SK-N-SH treated with all-trans-retinoic acid at 6 μM for 48 hours (cell line): ENCODE results near the gene ASTN2.

ENCODE experiments used
- ATAC-seq: fragments of 200-7000 bp; cut with Tn5 transposase; 3 replicates; pipeline ENCODE4 v1.9.1; 2020; ENCODE audit warnings: mild to moderate bottlenecking, moderate library complexity
- ARNTL ChIP-seq: fragments of 450-650 bp; formaldehyde crosslinking; IDR thresholded peaks from 2 replicates; pipeline ENCODE4 v1.5.0; 2020; ENCODE audit warnings: low read depth, mild to moderate bottlenecking, moderate library complexity, borderline replicate concordance
- CSDC2 ChIP-seq: fragments of 250-450 bp; sonication (Bioruptor Pico); IDR thresholded peaks from 2 replicates; pipeline ENCODE4 v1.5.0; 2020; ENCODE audit warnings: mild to moderate bottlenecking, moderate library complexity
- GLIS3 ChIP-seq: fragments of 250-450 bp; sonication (Bioruptor Pico); IDR thresholded peaks from 2 replicates; pipeline ENCODE4 v1.5.0; 2020; ENCODE audit warnings: mild to moderate bottlenecking, moderate library complexity
- ISL1 ChIP-seq: fragments of 250-450 bp; sonication (Bioruptor Pico); IDR thresholded peaks from 2 replicates; pipeline ENCODE4 v2.1.2; 2022; ENCODE audit warnings: mild to moderate bottlenecking, moderate library complexity
- OSR1 ChIP-seq: fragments of 250-450 bp; sonication (Bioruptor Pico); IDR thresholded peaks from 2 replicates; pipeline ENCODE4 v1.8.0; 2022; ENCODE audit warnings: moderate library complexity, mild to moderate bottlenecking, inconsistent platforms
- PPARA ChIP-seq: fragments of 250-450 bp; sonication (Bioruptor Pico); IDR thresholded peaks from 2 replicates; pipeline ENCODE4 v1.5.0; 2020; ENCODE audit warnings: mild to moderate bottlenecking, borderline replicate concordance
- RARB ChIP-seq: fragments of 250-450 bp; sonication (Bioruptor Pico); IDR thresholded peaks from 2 replicates; pipeline ENCODE4 v1.8.0; 2021; ENCODE audit warnings: mild to moderate bottlenecking, moderate library complexity
- SNAI2 ChIP-seq: fragments of 250-450 bp; sonication (Bioruptor Pico); IDR thresholded peaks from 2 replicates; pipeline ENCODE4 v1.5.0; 2020; ENCODE audit warnings: mild to moderate bottlenecking, moderate library complexity
- TCF4 ChIP-seq: fragments of 250-450 bp; sonication (Bioruptor Pico); IDR thresholded peaks from 2 replicates; pipeline ENCODE4 v1.8.0; 2021; ENCODE audit warnings: mild to moderate bottlenecking, moderate library complexity, borderline replicate concordance
- TOX ChIP-seq: fragments of 250-450 bp; sonication (Bioruptor Pico); IDR thresholded peaks from 2 replicates; pipeline ENCODE4 v1.8.0; 2021; ENCODE audit warnings: mild to moderate bottlenecking, moderate library complexity, borderline replicate concordance
- ZC3H10 ChIP-seq: fragments of 250-450 bp; sonication (Bioruptor Pico); IDR thresholded peaks from 2 replicates; pipeline ENCODE4 v1.5.1; 2021; ENCODE audit warnings: mild to moderate bottlenecking, moderate library complexity
- ZFP3 ChIP-seq: fragments of 250-450 bp; sonication (Bioruptor Pico); IDR thresholded peaks from 2 replicates; pipeline ENCODE4 v1.5.0; 2020; ENCODE audit warnings: mild to moderate bottlenecking, moderate library complexity
- ZFP30 ChIP-seq: fragments of 450-650 bp; formaldehyde crosslinking; IDR thresholded peaks from 2 replicates; pipeline ENCODE4 v1.5.0; 2022; ENCODE audit warnings: mild to moderate bottlenecking, moderate library complexity
- ZNF565 ChIP-seq: fragments of 450-650 bp; formaldehyde crosslinking; conservative IDR thresholded peaks from 2 replicates; pipeline ENCODE4 v1.5.0; 2020; ENCODE audit warnings: low read depth, mild to moderate bottlenecking, moderate library complexity
- ZNF70 ChIP-seq: fragments of 450-650 bp; formaldehyde crosslinking; IDR thresholded peaks from 2 replicates; pipeline ENCODE4 v1.5.0; 2020; ENCODE audit warnings: mild to moderate bottlenecking, moderate library complexity
- ZNF8 ChIP-seq: fragments of 450-650 bp; formaldehyde crosslinking; IDR thresholded peaks from 2 replicates; pipeline ENCODE4 v1.5.0; 2020; ENCODE audit warnings: mild to moderate bottlenecking, moderate library complexity
- TF ChIP-seq, protein P1 (sequence below): fragments of 250-450 bp; sonication (Bioruptor Pico); IDR thresholded peaks from 2 replicates; pipeline ENCODE4 v1.8.0; 2021; ENCODE audit warnings: low read depth, mild to moderate bottlenecking, moderate library complexity, borderline replicate concordance
- TF ChIP-seq, protein P2 (sequence below): fragments of 250-450 bp; sonication (Bioruptor Pico); IDR thresholded peaks from 2 replicates; pipeline ENCODE4 v1.5.1; 2020; ENCODE audit warnings: low read depth, mild to moderate bottlenecking, moderate library complexity
- TF ChIP-seq, protein P3 (sequence below): fragments of 250-450 bp; sonication (Bioruptor Pico); IDR thresholded peaks from 2 replicates; pipeline ENCODE4 v1.8.0; 2020; ENCODE audit warnings: mild to moderate bottlenecking, moderate library complexity, borderline replicate concordance
- TF ChIP-seq, protein P4 (sequence below): fragments of 250-450 bp; sonication (Bioruptor Pico); IDR thresholded peaks from 2 replicates; pipeline ENCODE4 v1.5.0; 2020; ENCODE audit warnings: mild to moderate bottlenecking, moderate library complexity
- TF ChIP-seq, protein P5 (sequence below): fragments of 250-450 bp; sonication (Bioruptor Pico); IDR thresholded peaks from 2 replicates; pipeline ENCODE4 v1.5.1; 2021; ENCODE audit warnings: mild to moderate bottlenecking, moderate library complexity

Gene ASTN2

DNA sequence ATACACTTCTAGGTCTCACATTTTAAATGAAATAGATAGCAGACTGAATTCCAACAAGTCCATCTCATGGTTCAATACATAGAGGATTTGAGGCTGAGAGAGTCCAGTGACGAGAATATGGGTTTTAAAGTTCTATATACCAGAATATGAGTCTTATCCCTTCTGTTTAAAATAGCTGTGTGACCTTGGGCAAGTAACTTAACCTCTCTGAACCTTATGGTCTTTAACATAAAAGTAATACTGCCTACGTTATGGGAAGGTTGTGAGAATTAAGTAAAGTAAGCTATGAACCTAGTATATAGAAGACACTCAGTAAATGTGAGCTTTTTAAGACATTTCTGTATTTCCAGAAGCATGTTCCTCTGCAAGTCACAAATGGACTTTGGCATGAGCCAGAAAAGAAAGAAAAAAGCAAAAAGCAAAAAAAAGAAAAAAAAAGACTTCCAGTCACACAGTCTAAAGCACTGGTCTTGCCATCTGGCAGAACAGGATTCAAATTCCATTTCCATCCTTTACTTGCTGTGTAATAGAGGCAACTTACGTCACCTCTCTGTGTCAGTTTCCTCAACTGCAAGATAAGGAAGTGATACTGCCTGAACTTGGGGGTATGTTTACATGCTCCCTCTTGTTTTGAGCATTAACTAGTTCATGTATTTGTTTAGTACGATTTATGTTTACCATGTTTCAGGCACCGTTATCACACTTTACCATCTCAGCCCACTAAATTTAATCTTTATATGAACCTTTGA, 479.5 kb downstream of the ASTN2 start:
- TF ChIP-seq, protein P1, sequence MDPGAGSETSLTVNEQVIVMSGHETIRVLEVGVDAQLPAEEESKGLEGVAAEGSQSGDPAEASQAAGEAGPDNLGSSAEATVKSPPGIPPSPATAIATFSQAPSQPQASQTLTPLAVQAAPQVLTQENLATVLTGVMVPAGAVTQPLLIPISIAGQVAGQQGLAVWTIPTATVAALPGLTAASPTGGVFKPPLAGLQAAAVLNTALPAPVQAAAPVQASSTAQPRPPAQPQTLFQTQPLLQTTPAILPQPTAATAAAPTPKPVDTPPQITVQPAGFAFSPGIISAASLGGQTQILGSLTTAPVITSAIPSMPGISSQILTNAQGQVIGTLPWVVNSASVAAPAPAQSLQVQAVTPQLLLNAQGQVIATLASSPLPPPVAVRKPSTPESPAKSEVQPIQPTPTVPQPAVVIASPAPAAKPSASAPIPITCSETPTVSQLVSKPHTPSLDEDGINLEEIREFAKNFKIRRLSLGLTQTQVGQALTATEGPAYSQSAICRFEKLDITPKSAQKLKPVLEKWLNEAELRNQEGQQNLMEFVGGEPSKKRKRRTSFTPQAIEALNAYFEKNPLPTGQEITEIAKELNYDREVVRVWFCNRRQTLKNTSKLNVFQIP, result no peak
- no peak for TF ChIP-seq SNAI2 (CRISPR knock-in tag)
- no peak for TF ChIP-seq OSR1 (CRISPR knock-in tag)
- TF ChIP-seq ZNF8 (CRISPR knock-in tag), result no peak
- TF ChIP-seq ZNF70 (CRISPR knock-in tag), result no peak
- TF ChIP-seq CSDC2 (CRISPR knock-in tag), result no peak
- TF ChIP-seq ZNF565 (CRISPR knock-in tag), result no peak
- TF ChIP-seq ISL1, result no peak
- no peak for TF ChIP-seq ZFP30
- TF ChIP-seq RARB (CRISPR knock-in tag), result no peak
- TF ChIP-seq TOX, result no peak
- TF ChIP-seq PPARA (CRISPR knock-in tag), result no peak
- ATAC-seq, result no peak

DNA sequence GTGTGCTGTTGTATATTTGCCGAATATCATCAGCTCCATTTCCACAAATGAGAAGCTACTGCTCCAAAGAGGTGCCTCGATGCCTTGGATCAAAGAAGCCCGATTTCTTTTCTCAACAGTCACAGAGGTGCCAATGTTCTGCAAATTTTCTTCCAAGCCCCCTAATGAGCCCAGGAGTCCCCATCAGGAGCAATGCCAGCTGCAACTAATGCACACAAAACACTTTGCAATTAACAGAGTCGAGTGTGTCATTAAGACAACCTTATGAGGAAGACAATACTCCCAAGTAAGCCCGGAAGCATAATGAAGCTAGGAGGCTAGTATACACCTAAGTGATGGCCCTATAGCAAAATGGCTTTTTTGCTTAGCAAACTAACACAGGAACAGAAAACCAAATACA, 480.7 kb downstream of the ASTN2 start:
- no peak for ATAC-seq
- no peak for TF ChIP-seq OSR1 (CRISPR knock-in tag)
- no peak for TF ChIP-seq ZC3H10 (CRISPR knock-in tag)
- TF ChIP-seq ZFP3 (CRISPR knock-in tag), result no peak
- TF ChIP-seq CSDC2 (CRISPR knock-in tag), result no peak
- TF ChIP-seq, protein P2, sequence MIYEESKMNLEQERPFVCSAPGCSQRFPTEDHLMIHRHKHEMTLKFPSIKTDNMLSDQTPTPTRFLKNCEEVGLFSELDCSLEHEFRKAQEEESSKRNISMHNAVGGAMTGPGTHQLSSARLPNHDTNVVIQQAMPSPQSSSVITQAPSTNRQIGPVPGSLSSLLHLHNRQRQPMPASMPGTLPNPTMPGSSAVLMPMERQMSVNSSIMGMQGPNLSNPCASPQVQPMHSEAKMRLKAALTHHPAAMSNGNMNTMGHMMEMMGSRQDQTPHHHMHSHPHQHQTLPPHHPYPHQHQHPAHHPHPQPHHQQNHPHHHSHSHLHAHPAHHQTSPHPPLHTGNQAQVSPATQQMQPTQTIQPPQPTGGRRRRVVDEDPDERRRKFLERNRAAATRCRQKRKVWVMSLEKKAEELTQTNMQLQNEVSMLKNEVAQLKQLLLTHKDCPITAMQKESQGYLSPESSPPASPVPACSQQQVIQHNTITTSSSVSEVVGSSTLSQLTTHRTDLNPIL (CRISPR knock-in tag), result no peak
- no peak for TF ChIP-seq GLIS3 (CRISPR knock-in tag)
- no peak for TF ChIP-seq ISL1
- no peak for TF ChIP-seq PPARA (CRISPR knock-in tag)
- TF ChIP-seq TOX, result no peak
- TF ChIP-seq, protein P3, sequence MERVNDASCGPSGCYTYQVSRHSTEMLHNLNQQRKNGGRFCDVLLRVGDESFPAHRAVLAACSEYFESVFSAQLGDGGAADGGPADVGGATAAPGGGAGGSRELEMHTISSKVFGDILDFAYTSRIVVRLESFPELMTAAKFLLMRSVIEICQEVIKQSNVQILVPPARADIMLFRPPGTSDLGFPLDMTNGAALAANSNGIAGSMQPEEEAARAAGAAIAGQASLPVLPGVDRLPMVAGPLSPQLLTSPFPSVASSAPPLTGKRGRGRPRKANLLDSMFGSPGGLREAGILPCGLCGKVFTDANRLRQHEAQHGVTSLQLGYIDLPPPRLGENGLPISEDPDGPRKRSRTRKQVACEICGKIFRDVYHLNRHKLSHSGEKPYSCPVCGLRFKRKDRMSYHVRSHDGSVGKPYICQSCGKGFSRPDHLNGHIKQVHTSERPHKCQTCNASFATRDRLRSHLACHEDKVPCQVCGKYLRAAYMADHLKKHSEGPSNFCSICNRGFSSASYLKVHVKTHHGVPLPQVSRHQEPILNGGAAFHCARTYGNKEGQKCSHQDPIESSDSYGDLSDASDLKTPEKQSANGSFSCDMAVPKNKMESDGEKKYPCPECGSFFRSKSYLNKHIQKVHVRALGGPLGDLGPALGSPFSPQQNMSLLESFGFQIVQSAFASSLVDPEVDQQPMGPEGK, result no peak
- TF ChIP-seq ZNF565 (CRISPR knock-in tag), result no peak
- TF ChIP-seq RARB (CRISPR knock-in tag), result no peak
- TF ChIP-seq TCF4 (CRISPR knock-in tag), result no peak
- TF ChIP-seq ZNF8 (CRISPR knock-in tag), result no peak
- TF ChIP-seq ZFP30, result no peak
- TF ChIP-seq, all 23 proteins: peak for 0

DNA sequence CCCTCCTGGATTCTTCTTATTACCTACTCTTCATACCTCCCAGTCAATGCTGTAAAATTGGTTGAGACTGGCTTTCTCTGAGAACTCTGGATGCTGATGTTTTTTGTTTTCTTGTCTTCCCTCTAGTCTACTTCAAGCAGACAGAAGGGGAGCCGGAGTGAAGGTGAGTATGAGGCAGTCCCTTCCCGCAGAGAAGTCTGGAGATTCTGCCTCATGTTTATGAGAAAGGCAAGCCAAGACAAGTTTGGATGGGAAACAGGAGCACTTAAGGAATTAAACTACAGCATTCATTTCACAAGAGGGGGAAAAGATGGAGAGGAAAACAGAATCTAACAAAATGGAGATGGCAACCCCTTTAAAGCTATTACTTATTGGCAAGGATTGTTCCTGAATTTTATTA, 481.6 kb downstream of the ASTN2 start:
- ATAC-seq, result no peak
- TF ChIP-seq TCF4 (CRISPR knock-in tag), result no peak
- TF ChIP-seq SNAI2 (CRISPR knock-in tag), result no peak
- TF ChIP-seq TOX, result no peak
- TF ChIP-seq ZFP30, result no peak
- no peak for TF ChIP-seq ISL1
- no peak for TF ChIP-seq GLIS3 (CRISPR knock-in tag)
- no peak for TF ChIP-seq ZNF565 (CRISPR knock-in tag)
- TF ChIP-seq ARNTL (CRISPR knock-in tag), result no peak
- no peak for TF ChIP-seq ZC3H10 (CRISPR knock-in tag)
- TF ChIP-seq ZFP3 (CRISPR knock-in tag), result no peak
- TF ChIP-seq CSDC2 (CRISPR knock-in tag), result no peak
- TF ChIP-seq, protein P4, sequence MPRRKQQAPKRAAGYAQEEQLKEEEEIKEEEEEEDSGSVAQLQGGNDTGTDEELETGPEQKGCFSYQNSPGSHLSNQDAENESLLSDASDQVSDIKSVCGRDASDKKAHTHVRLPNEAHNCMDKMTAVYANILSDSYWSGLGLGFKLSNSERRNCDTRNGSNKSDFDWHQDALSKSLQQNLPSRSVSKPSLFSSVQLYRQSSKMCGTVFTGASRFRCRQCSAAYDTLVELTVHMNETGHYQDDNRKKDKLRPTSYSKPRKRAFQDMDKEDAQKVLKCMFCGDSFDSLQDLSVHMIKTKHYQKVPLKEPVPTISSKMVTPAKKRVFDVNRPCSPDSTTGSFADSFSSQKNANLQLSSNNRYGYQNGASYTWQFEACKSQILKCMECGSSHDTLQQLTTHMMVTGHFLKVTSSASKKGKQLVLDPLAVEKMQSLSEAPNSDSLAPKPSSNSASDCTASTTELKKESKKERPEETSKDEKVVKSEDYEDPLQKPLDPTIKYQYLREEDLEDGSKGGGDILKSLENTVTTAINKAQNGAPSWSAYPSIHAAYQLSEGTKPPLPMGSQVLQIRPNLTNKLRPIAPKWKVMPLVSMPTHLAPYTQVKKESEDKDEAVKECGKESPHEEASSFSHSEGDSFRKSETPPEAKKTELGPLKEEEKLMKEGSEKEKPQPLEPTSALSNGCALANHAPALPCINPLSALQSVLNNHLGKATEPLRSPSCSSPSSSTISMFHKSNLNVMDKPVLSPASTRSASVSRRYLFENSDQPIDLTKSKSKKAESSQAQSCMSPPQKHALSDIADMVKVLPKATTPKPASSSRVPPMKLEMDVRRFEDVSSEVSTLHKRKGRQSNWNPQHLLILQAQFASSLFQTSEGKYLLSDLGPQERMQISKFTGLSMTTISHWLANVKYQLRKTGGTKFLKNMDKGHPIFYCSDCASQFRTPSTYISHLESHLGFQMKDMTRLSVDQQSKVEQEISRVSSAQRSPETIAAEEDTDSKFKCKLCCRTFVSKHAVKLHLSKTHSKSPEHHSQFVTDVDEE (CRISPR knock-in tag), result no peak

DNA sequence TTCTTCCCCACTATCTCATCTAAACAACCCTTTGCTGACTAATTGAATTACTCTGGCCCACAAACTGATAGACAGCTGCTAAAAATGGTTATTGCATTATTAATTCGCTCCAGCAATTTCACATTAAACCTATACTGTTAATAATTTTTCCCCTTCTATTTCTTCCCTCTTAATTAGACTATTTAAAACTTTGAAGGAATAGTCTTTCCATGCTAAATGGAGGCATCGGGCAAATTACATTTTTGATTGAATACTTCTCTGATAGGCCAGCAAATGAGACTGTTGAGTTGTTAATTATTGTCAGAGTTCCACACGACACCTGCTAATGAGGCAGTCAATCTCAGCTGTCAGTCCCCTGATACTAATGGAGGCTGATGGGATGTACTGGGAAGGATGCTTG, 485.2 kb downstream of the ASTN2 start:
- no peak for ATAC-seq
- TF ChIP-seq, protein P2 (CRISPR knock-in tag), result no peak
- TF ChIP-seq ISL1 (no peak), PPARA (CRISPR knock-in tag) (no peak), TCF4 (CRISPR knock-in tag) (no peak), ZFP30 (no peak)
- TF ChIP-seq, protein P5, sequence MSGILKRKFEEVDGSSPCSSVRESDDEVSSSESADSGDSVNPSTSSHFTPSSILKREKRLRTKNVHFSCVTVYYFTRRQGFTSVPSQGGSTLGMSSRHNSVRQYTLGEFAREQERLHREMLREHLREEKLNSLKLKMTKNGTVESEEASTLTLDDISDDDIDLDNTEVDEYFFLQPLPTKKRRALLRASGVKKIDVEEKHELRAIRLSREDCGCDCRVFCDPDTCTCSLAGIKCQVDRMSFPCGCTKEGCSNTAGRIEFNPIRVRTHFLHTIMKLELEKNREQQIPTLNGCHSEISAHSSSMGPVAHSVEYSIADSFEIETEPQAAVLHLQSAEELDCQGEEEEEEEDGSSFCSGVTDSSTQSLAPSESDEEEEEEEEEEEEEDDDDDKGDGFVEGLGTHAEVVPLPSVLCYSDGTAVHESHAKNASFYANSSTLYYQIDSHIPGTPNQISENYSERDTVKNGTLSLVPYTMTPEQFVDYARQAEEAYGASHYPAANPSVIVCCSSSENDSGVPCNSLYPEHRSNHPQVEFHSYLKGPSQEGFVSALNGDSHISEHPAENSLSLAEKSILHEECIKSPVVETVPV (CRISPR knock-in tag), result no peak
- TF ChIP-seq, protein P1, result no peak
